GM12878 (cell line): ENCODE data around the gene CACNA1H. TPM values are rescaled to one million over a fixed set of nuclear protein-coding genes. Genes with fewer than 3 reads are reported as not detected.

Experiments
- ATF2 ChIP-seq: IDR thresholded peaks from 2 replicates; pipeline ENCODE4 v1.6.1; 2012; ENCODE audit warnings: low read length, inconsistent platforms
- CBFB ChIP-seq: IDR thresholded peaks from 2 replicates; pipeline ENCODE4 v1.6.1; 2016; ENCODE audit warnings: antibody characterized with exemption, low read depth
- ETV6 ChIP-seq, 2 experiments: fragments of 450-650 bp in 1 of 2; IDR thresholded peaks in 1 of 2; conservative IDR thresholded peaks in 1 of 2; 2 replicates each; pipeline ENCODE4 v1.6.1; 2014; ENCODE audit warnings: antibody characterized with exemption in 1 of 2, borderline replicate concordance in 1 of 2, low read depth in 1 of 2, mild to moderate bottlenecking in 1 of 2, moderate library complexity in 1 of 2
- NKRF ChIP-seq: fragments of 450-650 bp; conservative IDR thresholded peaks from 2 replicates; pipeline ENCODE4 v1.6.1; 2017; ENCODE audit warnings: mild to moderate bottlenecking, moderate library complexity
- TAF1 ChIP-seq: IDR thresholded peaks from 2 replicates; pipeline ENCODE4 v1.6.1; 2011; ENCODE audit warnings: mild to moderate bottlenecking, low read depth, low read length, borderline replicate concordance
- polyA plus RNA-seq, 11 experiments: library from polyadenylated mRNA; depleted of rRNA in 4 of 11; unstranded in 6 of 11; stranded (reverse) in 5 of 11; fragments of >200 nt; fragmentation: Nextera tagmentation in 4 of 11; fragmentation: Illumina TruSeq in 1 of 11; extraction: Ambion mirVana in 4 of 11; extraction: Trizol in 1 of 11; gene quantifications; 1 replicate in 1 of 11; 2 replicates in 10 of 11; pipeline versions ENCODE4 v1.2.1 to v1.2.3, GENCODE V29; 2011 to 2016; ENCODE audit warnings: inconsistent platforms in 2 of 11, missing spikeins in 2 of 11, low read depth in 1 of 11
- total RNA-seq, 4 experiments: library from RNA; depleted of rRNA in 3 of 4; stranded (reverse); fragments of >200 nt in 3 of 4; fragmentation: Illumina TruSeq in 1 of 4; extraction: Trizol in 1 of 4; gene quantifications; 2 replicates each; pipeline versions ENCODE4 v1.2.1 to v1.2.3, GENCODE V29; 2013 to 2021
- TF ChIP-seq, protein P1 (sequence below): fragments of 450-650 bp; formaldehyde crosslinking; IDR thresholded peaks from 2 replicates; pipeline ENCODE4 v1.4.0; 2020; ENCODE audit warnings: mild to moderate bottlenecking, moderate library complexity

CACNA1H gene
- total and polyA plus RNA-seq, 10 of the 15 experiments (the other 5 are each of a cell fraction or from before 2014, with no cell fraction given): 0.03 to 0.54 TPM; not detected in 8

DNA sequence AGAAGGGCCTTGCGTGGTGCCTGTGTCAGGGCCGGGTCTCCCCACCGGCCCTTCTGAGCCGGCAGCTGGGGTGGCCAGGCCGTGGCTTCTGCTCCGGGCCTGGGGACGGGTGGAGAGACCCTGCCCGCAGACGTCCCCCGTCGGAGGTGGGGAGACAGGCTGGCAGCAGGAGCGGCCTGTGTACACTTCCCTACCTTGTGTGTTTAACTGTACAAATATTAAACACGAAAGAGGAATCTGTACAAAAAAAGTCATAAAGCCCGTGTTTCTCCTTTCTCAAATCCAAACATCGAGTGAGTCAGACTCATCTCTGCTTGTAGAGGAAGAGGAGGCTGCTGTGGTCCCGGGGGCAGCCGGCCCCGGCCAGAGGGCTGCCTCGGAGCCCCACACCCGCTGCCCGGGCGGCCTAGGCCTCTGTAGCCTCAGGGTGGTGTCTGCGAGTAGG lies 2.0 kb downstream of the CACNA1H start (continued):
- TF ChIP-seq ATF2: no peak
- TF ChIP-seq ETV6 (conservative IDR thresholded peaks at IDR 0.05 in 1 of 2, IDR thresholded peaks at IDR 0.05 in 1 of 2; ENCODE audit: borderline replicate concordance in 1 of 2, low read depth in 1 of 2): no peak
- no peak for TF ChIP-seq TAF1
- TF ChIP-seq, protein P1, sequence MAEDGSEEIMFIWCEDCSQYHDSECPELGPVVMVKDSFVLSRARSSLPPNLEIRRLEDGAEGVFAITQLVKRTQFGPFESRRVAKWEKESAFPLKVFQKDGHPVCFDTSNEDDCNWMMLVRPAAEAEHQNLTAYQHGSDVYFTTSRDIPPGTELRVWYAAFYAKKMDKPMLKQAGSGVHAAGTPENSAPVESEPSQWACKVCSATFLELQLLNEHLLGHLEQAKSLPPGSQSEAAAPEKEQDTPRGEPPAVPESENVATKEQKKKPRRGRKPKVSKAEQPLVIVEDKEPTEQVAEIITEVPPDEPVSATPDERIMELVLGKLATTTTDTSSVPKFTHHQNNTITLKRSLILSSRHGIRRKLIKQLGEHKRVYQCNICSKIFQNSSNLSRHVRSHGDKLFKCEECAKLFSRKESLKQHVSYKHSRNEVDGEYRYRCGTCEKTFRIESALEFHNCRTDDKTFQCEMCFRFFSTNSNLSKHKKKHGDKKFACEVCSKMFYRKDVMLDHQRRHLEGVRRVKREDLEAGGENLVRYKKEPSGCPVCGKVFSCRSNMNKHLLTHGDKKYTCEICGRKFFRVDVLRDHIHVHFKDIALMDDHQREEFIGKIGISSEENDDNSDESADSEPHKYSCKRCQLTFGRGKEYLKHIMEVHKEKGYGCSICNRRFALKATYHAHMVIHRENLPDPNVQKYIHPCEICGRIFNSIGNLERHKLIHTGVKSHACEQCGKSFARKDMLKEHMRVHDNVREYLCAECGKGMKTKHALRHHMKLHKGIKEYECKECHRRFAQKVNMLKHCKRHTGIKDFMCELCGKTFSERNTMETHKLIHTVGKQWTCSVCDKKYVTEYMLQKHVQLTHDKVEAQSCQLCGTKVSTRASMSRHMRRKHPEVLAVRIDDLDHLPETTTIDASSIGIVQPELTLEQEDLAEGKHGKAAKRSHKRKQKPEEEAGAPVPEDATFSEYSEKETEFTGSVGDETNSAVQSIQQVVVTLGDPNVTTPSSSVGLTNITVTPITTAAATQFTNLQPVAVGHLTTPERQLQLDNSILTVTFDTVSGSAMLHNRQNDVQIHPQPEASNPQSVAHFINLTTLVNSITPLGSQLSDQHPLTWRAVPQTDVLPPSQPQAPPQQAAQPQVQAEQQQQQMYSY (CRISPR knock-in tag): no peak
- no peak for TF ChIP-seq NKRF
- TF ChIP-seq CBFB: no peak
